Measurements from ENCODE around the gene CMC2.
A peak's percentile ranks its signal among the peaks of the same experiment; 100 is the strongest.

DNA sequence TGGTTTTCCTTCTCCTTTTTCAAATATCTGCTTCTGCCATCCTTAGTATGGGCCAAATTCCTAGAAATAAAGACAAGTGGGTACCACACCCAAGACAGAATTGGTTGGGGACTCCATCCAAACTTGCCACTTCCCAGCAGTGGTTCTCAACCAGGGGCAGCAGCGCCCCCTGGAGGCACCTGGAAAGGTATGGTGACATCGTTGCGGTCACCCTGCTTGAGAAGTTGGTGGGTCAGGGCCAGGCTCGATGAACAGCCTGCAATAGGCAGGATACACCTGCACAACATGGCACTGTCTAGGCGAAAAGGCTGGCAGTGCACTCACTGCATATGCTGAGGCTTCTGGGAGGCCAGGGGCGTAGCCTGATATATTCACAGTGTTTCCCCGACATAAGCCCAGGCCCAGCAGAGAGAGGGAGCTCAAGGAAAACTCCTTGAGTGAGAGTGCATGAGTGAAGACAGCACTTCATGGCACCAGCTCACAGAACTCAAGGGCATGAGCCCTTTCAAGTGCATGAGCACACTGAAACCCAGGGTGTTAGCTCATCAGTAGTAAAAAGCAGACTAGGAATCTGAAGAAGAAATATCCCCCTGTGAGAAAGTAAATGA lies 57.7 kb downstream of the CMC2 start:
- TF ChIP-seq CTCF (IDR thresholded peaks at IDR 0.05; ENCODE audit: insufficient read depth, low read length) (peak; percentile 27), POLR2AphosphoS5 (IDR thresholded peaks at IDR 0.05; ENCODE audit: low read depth) (no peak), SPI1 (IDR thresholded peaks at IDR 0.05; ENCODE audit: borderline replicate concordance, low read depth) (no peak)
